OCI-LY1 (cell line): Measurements from ENCODE around the gene DCHS1.

Experiments
- H2AFZ ChIP-seq: fragments of 200-600 bp; sonication (generic), shearing (Covaris generic); 2 replicates; pipeline ENCODE4 v1.6.0; 2014; ENCODE audit warnings: antibody characterized with exemption, mild to moderate bottlenecking, low read length
- H3F3A ChIP-seq: fragments of 200-600 bp; sonication (generic), shearing (Covaris generic); 2 replicates; pipeline ENCODE4 v1.6.0; 2014; ENCODE audit warnings: mild to moderate bottlenecking, antibody characterized with exemption, low read length, moderate library complexity; ENCODE audit not compliant: insufficient read depth
- H3K27ac ChIP-seq: fragments of 200-600 bp; sonication (generic); 2 replicates; pipeline ENCODE4 v1.5.1; 2014; ENCODE audit warnings: low read length, mixed run types, mild to moderate bottlenecking, low read depth; ENCODE audit not compliant: poor library complexity, severe bottlenecking
- H3K27me3 ChIP-seq: fragments of 200-600 bp; sonication (generic); 2 replicates; pipeline ENCODE4 v1.6.0; 2014; ENCODE audit warnings: antibody characterized with exemption, mild to moderate bottlenecking, low read length, moderate library complexity; ENCODE audit not compliant: insufficient read depth
- H3K36me3 ChIP-seq: fragments of 200-600 bp; sonication (generic); 2 replicates; pipeline ENCODE4 v1.6.1; 2014; ENCODE audit warnings: mild to moderate bottlenecking, antibody characterized with exemption, low read length, moderate library complexity, mixed read lengths; ENCODE audit not compliant: insufficient read depth
- H3K4me1 ChIP-seq: fragments of 200-600 bp; sonication (generic); 2 replicates; pipeline ENCODE4 v1.5.1; 2014; ENCODE audit warnings: mild to moderate bottlenecking, low read length, moderate library complexity; ENCODE audit not compliant: insufficient read depth, severe bottlenecking
- H3K4me2 ChIP-seq: fragments of 200-600 bp; sonication (generic), shearing (Covaris generic); 2 replicates; pipeline ENCODE4 v1.6.1; 2014; ENCODE audit warnings: low read length
- H3K4me3 ChIP-seq: fragments of 200-600 bp; sonication (generic); 2 replicates; pipeline ENCODE4 v1.5.1; 2014; ENCODE audit warnings: low read length, low read depth, mild to moderate bottlenecking, mixed read lengths; ENCODE audit not compliant: poor library complexity, severe bottlenecking
- H3K79me2 ChIP-seq: fragments of 200-600 bp; shearing (Covaris generic); 2 replicates; pipeline ENCODE4 v1.6.1; 2016; ENCODE audit warnings: mixed run types, low read length, mixed read lengths; ENCODE audit not compliant: insufficient read depth
- H3K9ac ChIP-seq: fragments of 200-600 bp; sonication (generic), shearing (Covaris generic); 2 replicates; pipeline ENCODE4 v1.6.1; 2014; ENCODE audit warnings: mild to moderate bottlenecking, low read length, mixed read lengths
- H3K9me2 ChIP-seq: fragments of 200-600 bp; sonication (generic), shearing (Covaris generic); 2 replicates; pipeline ENCODE4 v1.6.1; 2014; ENCODE audit warnings: low read depth, mild to moderate bottlenecking, low read length, mixed read lengths
- H3K9me3 ChIP-seq: fragments of 200-600 bp; shearing (Covaris generic); 2 replicates; pipeline ENCODE4 v1.6.1; 2014; ENCODE audit warnings: low read length, mixed read lengths
- H4K20me1 ChIP-seq: fragments of 200-600 bp; sonication (generic), shearing (Covaris generic); 2 replicates; pipeline ENCODE4 v1.6.0; 2016; ENCODE audit warnings: mild to moderate bottlenecking, low read length; ENCODE audit not compliant: insufficient read depth
- CTCF ChIP-seq: fragments of 200-600 bp; sonication (generic), shearing (Covaris generic); IDR thresholded peaks from 2 replicates; pipeline ENCODE4 v1.5.1; 2017; ENCODE audit warnings: mild to moderate bottlenecking, antibody characterized with exemption, low read length, moderate library complexity, mixed read lengths
- EZH2 ChIP-seq: fragments of 200-600 bp; sonication (generic), shearing (Covaris generic); IDR thresholded peaks from 2 replicates; pipeline ENCODE4 v1.8.0; 2017; ENCODE audit warnings: borderline replicate concordance, mixed run types, mild to moderate bottlenecking, antibody characterized with exemption, low read length, moderate library complexity, mixed read lengths

DCHS1 gene

DNA sequence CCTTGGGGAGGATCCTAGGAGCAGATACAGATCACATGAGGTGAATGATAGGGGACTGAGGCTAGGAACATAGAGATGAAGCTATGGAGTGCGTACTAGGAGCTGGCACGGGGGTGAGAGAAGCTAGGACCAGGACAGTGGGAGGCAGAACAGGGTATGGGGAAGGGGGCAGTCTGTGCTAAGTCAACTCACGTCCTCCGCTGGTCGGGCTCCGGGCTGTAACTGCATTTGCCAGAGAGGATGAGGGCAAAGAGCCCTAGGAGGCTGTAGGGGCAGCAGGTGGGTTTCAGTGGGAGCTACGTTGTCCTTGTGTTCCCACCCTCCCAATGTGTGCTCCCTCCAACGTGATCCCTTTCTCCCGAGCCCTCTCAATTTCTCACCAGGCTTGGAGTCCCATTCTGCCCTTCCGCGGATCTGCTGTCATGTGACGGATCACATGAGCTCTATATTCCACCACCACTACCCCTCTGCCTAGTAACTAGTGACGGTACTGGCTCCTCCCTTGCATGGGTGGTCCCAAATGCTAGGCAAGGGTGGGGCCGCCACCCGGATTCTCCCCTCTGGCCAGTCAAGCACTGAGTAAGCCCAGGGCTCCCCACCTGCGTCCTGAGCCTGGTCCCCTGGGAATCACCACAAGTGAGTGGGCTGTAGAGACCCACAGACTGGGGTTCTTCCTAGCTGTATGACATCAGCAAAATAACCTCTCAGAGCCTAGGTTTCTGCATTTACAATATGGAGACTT lies 36.4 kb downstream of the DCHS1 start, which contains the start of gene TPP1:
Gene TPP1 (minus strand): TSS at position 419 of the 742 bp plus-strand sequence. CDS start 22 bp downstream, at position 397.
- Histone ChIP-seq H3K9me3 (no peaks in the 10 kb centered on the region), H3K4me1 (peaks cover 19% of the 10 kb centered on the region), H2AFZ (peak within 1 kb of the TSS; percentile 50; the same call in 1 of the 2 replicates), H3K36me3 (0 out of 2 replicates have a peak, but pooled peaks cover 4% of the 10 kb centered on the region), H4K20me1 (no peaks in the 10 kb centered on the region), H3K9ac (peak within 1 kb of the TSS; percentile 74), H3F3A (no peaks in the 10 kb centered on the region), H3K9me2 (no peaks in the 10 kb centered on the region), H3K4me3 (peak within 1 kb of the TSS; percentile 82), H3K27ac (no peak within 1 kb of the TSS), H3K4me2 (peak within 1 kb of the TSS; percentile 93), H3K27me3 (0 out of 2 replicates have a peak, but pooled peaks cover 4% of the 10 kb centered on the region), H3K79me2 (no peaks in the 10 kb centered on the region)
- no peak for TF ChIP-seq CTCF

DNA sequence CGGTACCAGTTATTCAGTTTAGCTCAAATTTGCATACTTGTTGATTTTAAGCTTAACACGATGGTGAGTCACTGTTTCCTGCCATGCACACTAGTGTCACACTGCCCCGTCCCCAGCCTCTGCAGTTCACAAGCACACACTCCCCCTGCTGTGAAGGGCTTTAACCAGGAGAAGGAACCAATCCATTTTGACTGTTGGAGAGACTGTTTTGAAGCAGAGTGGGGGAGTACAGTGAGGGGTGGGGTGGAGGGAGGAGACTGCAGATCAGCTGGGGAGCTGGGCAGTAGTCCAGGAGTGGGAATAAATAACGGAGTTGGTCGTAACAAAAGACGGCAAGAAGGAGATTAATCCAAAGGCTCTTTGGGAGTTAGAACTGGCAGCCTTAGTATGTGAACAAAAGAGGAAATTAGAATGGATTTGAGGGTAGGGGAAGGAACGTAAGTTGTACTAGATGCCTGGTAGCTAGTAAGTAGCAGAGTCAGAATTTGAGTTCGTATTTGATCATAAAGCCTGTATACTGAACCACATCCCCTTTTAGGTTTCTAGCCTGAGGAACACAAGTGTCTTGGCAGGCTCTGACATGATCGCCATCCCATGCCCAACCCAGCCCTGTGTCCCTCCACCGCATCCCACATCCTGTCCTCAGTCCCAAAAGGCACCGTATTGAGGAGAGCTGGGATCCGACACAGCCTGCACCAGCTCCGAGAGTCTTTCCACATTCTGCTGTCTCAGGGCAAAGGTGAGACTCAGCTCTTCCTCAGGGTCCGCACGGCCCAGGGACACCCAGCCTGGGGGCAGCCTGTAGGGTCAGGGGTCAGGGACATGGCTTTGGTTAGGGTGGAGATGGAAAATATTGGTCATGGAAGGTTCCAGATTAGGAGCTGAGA lies 37.2 kb downstream of the DCHS1 start:
- H2AFZ ChIP-seq = no peak overlapping the region
- peak overlapping the region; percentile 74 for H3K9ac ChIP-seq
- no peaks in the 10 kb centered on the region for H3F3A ChIP-seq
- peak overlapping the region; percentile 93 for H3K4me2 ChIP-seq
- peaks cover 19% of the 10 kb centered on the region for H3K4me1 ChIP-seq
- 0 out of 2 replicates have a peak, but pooled peaks cover 4% of the 10 kb centered on the region for H3K36me3 ChIP-seq
- H3K4me3 ChIP-seq = peak overlapping the region; percentile 82
- no peaks in the 10 kb centered on the region for H3K9me3 ChIP-seq
- H3K27ac ChIP-seq = no peak overlapping the region
- TF ChIP-seq EZH2 (no peak), CTCF (no peak)
- no peaks in the 10 kb centered on the region for H3K79me2 ChIP-seq
- no peaks in the 10 kb centered on the region for H4K20me1 ChIP-seq
- 0 out of 2 replicates have a peak, but pooled peaks cover under 1% of the 10 kb centered on the region for H3K27me3 ChIP-seq
- H3K9me2 ChIP-seq = no peaks in the 10 kb centered on the region

DNA sequence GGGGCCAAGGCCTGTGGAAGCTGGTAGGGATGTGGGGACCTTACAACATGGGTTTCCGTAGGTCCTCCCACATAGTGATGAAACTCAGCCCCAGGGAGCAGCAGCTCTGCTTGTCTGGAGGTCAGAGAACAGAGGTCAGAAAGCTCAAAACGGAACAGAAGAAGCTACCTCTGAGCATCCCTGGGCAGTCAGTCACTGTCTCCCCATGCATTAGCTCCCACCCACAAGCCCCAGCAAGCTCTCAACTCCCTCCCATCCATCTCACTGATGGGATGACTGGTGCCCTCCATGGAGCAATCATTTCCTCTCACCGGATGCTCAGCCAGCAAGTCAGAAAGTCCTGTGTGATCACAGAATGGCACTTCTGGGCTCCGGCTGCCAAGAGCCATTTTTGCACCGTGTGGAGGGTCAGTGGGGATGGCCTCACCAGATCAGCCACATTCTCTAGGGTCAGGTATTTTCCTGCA lies 38.3 kb downstream of the DCHS1 start:
- no peaks in the 10 kb centered on the region for H4K20me1 ChIP-seq
- H3K9ac ChIP-seq = no peak overlapping the region
- H3K27me3 ChIP-seq = no peaks in the 10 kb centered on the region
- 0 out of 2 replicates have a peak, but pooled peaks cover 4% of the 10 kb centered on the region for H3K36me3 ChIP-seq
- H3K27ac ChIP-seq = no peak overlapping the region
- peaks cover 27% of the 10 kb centered on the region for H3K4me1 ChIP-seq
- no peaks in the 10 kb centered on the region for H3K9me3 ChIP-seq
- H3F3A ChIP-seq = no peaks in the 10 kb centered on the region
- H3K9me2 ChIP-seq = no peaks in the 10 kb centered on the region
- no peak overlapping the region for H3K4me2 ChIP-seq
- TF ChIP-seq CTCF = no peak
- H3K79me2 ChIP-seq = no peaks in the 10 kb centered on the region
- H3K4me3 ChIP-seq = no peak overlapping the region
- no peak overlapping the region for H2AFZ ChIP-seq
